OCI-LY1 (cell line): ENCODE measurements around the gene TAF11L4.
"Not testable (repeated sequence)": the region's sequence is repeated elsewhere in the genome, so short reads cannot be mapped to it uniquely, and the experiment has no call there.

Experiments used
- H2AFZ ChIP-seq: fragments of 200-600 bp; sonication (generic), shearing (Covaris generic); 2 replicates; pipeline ENCODE4 v1.6.0; 2014; ENCODE audit warnings: antibody characterized with exemption, mild to moderate bottlenecking, low read length
- H3F3A ChIP-seq: fragments of 200-600 bp; sonication (generic), shearing (Covaris generic); 2 replicates; pipeline ENCODE4 v1.6.0; 2014; ENCODE audit warnings: mild to moderate bottlenecking, antibody characterized with exemption, low read length, moderate library complexity; ENCODE audit not compliant: insufficient read depth
- H3K27ac ChIP-seq: fragments of 200-600 bp; sonication (generic); 2 replicates; pipeline ENCODE4 v1.5.1; 2014; ENCODE audit warnings: low read length, mixed run types, mild to moderate bottlenecking, low read depth; ENCODE audit not compliant: poor library complexity, severe bottlenecking
- H3K27me3 ChIP-seq: fragments of 200-600 bp; sonication (generic); 2 replicates; pipeline ENCODE4 v1.6.0; 2014; ENCODE audit warnings: antibody characterized with exemption, mild to moderate bottlenecking, low read length, moderate library complexity; ENCODE audit not compliant: insufficient read depth
- H3K36me3 ChIP-seq: fragments of 200-600 bp; sonication (generic); 2 replicates; pipeline ENCODE4 v1.6.1; 2014; ENCODE audit warnings: mild to moderate bottlenecking, antibody characterized with exemption, low read length, moderate library complexity, mixed read lengths; ENCODE audit not compliant: insufficient read depth
- H3K4me1 ChIP-seq: fragments of 200-600 bp; sonication (generic); 2 replicates; pipeline ENCODE4 v1.5.1; 2014; ENCODE audit warnings: mild to moderate bottlenecking, low read length, moderate library complexity; ENCODE audit not compliant: insufficient read depth, severe bottlenecking
- H3K4me2 ChIP-seq: fragments of 200-600 bp; sonication (generic), shearing (Covaris generic); 2 replicates; pipeline ENCODE4 v1.6.1; 2014; ENCODE audit warnings: low read length
- H3K4me3 ChIP-seq: fragments of 200-600 bp; sonication (generic); 2 replicates; pipeline ENCODE4 v1.5.1; 2014; ENCODE audit warnings: low read length, low read depth, mild to moderate bottlenecking, mixed read lengths; ENCODE audit not compliant: poor library complexity, severe bottlenecking
- H3K79me2 ChIP-seq: fragments of 200-600 bp; shearing (Covaris generic); 2 replicates; pipeline ENCODE4 v1.6.1; 2016; ENCODE audit warnings: mixed run types, low read length, mixed read lengths; ENCODE audit not compliant: insufficient read depth
- H3K9ac ChIP-seq: fragments of 200-600 bp; sonication (generic), shearing (Covaris generic); 2 replicates; pipeline ENCODE4 v1.6.1; 2014; ENCODE audit warnings: mild to moderate bottlenecking, low read length, mixed read lengths
- H3K9me2 ChIP-seq: fragments of 200-600 bp; sonication (generic), shearing (Covaris generic); 2 replicates; pipeline ENCODE4 v1.6.1; 2014; ENCODE audit warnings: low read depth, mild to moderate bottlenecking, low read length, mixed read lengths
- H3K9me3 ChIP-seq: fragments of 200-600 bp; shearing (Covaris generic); 2 replicates; pipeline ENCODE4 v1.6.1; 2014; ENCODE audit warnings: low read length, mixed read lengths
- H4K20me1 ChIP-seq: fragments of 200-600 bp; sonication (generic), shearing (Covaris generic); 2 replicates; pipeline ENCODE4 v1.6.0; 2016; ENCODE audit warnings: mild to moderate bottlenecking, low read length; ENCODE audit not compliant: insufficient read depth
- CTCF ChIP-seq: fragments of 200-600 bp; sonication (generic), shearing (Covaris generic); IDR thresholded peaks from 2 replicates; pipeline ENCODE4 v1.5.1; 2017; ENCODE audit warnings: mild to moderate bottlenecking, antibody characterized with exemption, low read length, moderate library complexity, mixed read lengths
- EZH2 ChIP-seq: fragments of 200-600 bp; sonication (generic), shearing (Covaris generic); IDR thresholded peaks from 2 replicates; pipeline ENCODE4 v1.8.0; 2017; ENCODE audit warnings: borderline replicate concordance, mixed run types, mild to moderate bottlenecking, antibody characterized with exemption, low read length, moderate library complexity, mixed read lengths

The TAF11L4 gene

GRCh38 chr5:17481378-17481777 is 40.2 kb upstream of the TAF11L4 start:
- no peaks in the 10 kb centered on the region for H3K27me3 ChIP-seq

GRCh38 chr5:17482790-17483189 is 38.8 kb upstream of the TAF11L4 start:
- Histone ChIP-seq H3K27me3 (no peaks in the 10 kb centered on the region), H3F3A (no peaks in the 10 kb centered on the region), H3K27ac (no peak overlapping the region), H3K9me3 (no peaks in the 10 kb centered on the region), H3K4me3 (no peak overlapping the region), H3K4me1 (no peaks in the 10 kb centered on the region), H2AFZ (no peak overlapping the region), H3K36me3 (no peaks in the 10 kb centered on the region), H3K9me2 (no peaks in the 10 kb centered on the region), H4K20me1 (no peaks in the 10 kb centered on the region), H3K79me2 (no peaks in the 10 kb centered on the region), H3K4me2 (no peak overlapping the region), H3K9ac (no peak overlapping the region)
- no peak for TF ChIP-seq CTCF
- no peak for TF ChIP-seq EZH2

More at GRCh38 chr5:17481378-17481777, 40.2 kb upstream of the TAF11L4 start:
- H3K36me3 ChIP-seq, result no peaks in the 10 kb centered on the region
- H3K9ac ChIP-seq, result no peak overlapping the region
- no peak overlapping the region for H3K4me2 ChIP-seq
- no peaks in the 10 kb centered on the region for H3K79me2 ChIP-seq
- no peak overlapping the region for H3K4me3 ChIP-seq
- no peak overlapping the region for H3K27ac ChIP-seq
- H2AFZ ChIP-seq, result no peak overlapping the region
- TF ChIP-seq EZH2 (no peak), CTCF (no peak)
- no peaks in the 10 kb centered on the region for H3K9me3 ChIP-seq
- no peaks in the 10 kb centered on the region for H3K4me1 ChIP-seq
- no peaks in the 10 kb centered on the region for H3K9me2 ChIP-seq
- no peaks in the 10 kb centered on the region for H3F3A ChIP-seq
- H4K20me1 ChIP-seq, result no peaks in the 10 kb centered on the region

- H2AFZ ChIP-seq, H3K9me3 ChIP-seq, H3K4me3 ChIP-seq, H3F3A ChIP-seq, H3K4me1 ChIP-seq, H4K20me1 ChIP-seq, H3K27ac ChIP-seq, H3K4me2 ChIP-seq, H3K27me3 ChIP-seq, H3K9me2 ChIP-seq, H3K79me2 ChIP-seq, H3K36me3 ChIP-seq, H3K9ac ChIP-seq: not testable (repeated sequence)
Measured at GRCh38 chr5:17486464-17487173, 35.0 kb upstream of the TAF11L4 start.

GRCh38 chr5:17487174-17487512 is 34.5 kb upstream of the TAF11L4 start:
- Histone ChIP-seq H3K4me2 (no peak overlapping the region), H3K9me3 (no peaks in the 10 kb centered on the region), H3K36me3 (no peaks in the 10 kb centered on the region), H3K4me1 (no peaks in the 10 kb centered on the region), H4K20me1 (no peaks in the 10 kb centered on the region), H2AFZ (no peak overlapping the region), H3K27me3 (no peaks in the 10 kb centered on the region), H3K9ac (no peak overlapping the region), H3K4me3 (no peak overlapping the region), H3K79me2 (no peaks in the 10 kb centered on the region), H3F3A (no peaks in the 10 kb centered on the region), H3K9me2 (no peaks in the 10 kb centered on the region), H3K27ac (no peak overlapping the region)
- no peak for TF ChIP-seq EZH2
- TF ChIP-seq CTCF, result no peak

GRCh38 chr5:17491257-17491656 is 30.3 kb upstream of the TAF11L4 start:
- not testable (repeated sequence) for H4K20me1 ChIP-seq, H2AFZ ChIP-seq, H3K9me3 ChIP-seq, H3K27me3 ChIP-seq, H3K4me3 ChIP-seq, H3K9ac ChIP-seq, H3K9me2 ChIP-seq, H3F3A ChIP-seq, H3K27ac ChIP-seq, H3K4me1 ChIP-seq, H3K36me3 ChIP-seq, H3K79me2 ChIP-seq, H3K4me2 ChIP-seq
